Suprapubic skin (tissue), 4 donors: ENCODE data around the gene NFATC2.

Experiments
- CTCF ChIP-seq, 2 donors: fragments of 200-600 bp in 1 of 2; fragments of 450-650 bp in 1 of 2; sonication (generic) in 1 of 2; IDR thresholded peaks; one replicate each; pipeline ENCODE4 v1.5.1; 2016 to 2019; ENCODE audit warnings: antibody characterized with exemption in 2 of 2, mild to moderate bottlenecking in 1 of 2, moderate library complexity in 1 of 2
- EP300 ChIP-seq: sonication (generic); formaldehyde crosslinking; IDR thresholded peaks from one replicate; pipeline ENCODE4 v1.6.1; 2017; ENCODE audit warnings: antibody characterized with exemption
- POLR2A ChIP-seq, 2 donors: fragments of 450-650 bp; IDR thresholded peaks; one replicate each; pipeline ENCODE4 v1.6.1; 2017; ENCODE audit warnings: antibody characterized with exemption in 2 of 2, mild to moderate bottlenecking in 2 of 2, moderate library complexity in 2 of 2
- POLR2AphosphoS5 ChIP-seq, 3 donors: sonication (generic); formaldehyde crosslinking; IDR thresholded peaks; one replicate each; pipeline ENCODE4 v1.6.1; 2017; ENCODE audit warnings: antibody characterized with exemption in 3 of 3

GRCh38 chr20:51376111-51376510 lies 166.4 kb downstream of the NFATC2 start:
- TF ChIP-seq POLR2AphosphoS5 (IDR thresholded peaks at IDR 0.05) (no peak), CTCF (IDR thresholded peaks at IDR 0.05) (no peak), POLR2A (IDR thresholded peaks at IDR 0.05) (no peak), EP300 (no peak)
